Left hindlimb (tissue), 1 donor: ENCODE results near the gene ZDHHC7.
A peak's percentile ranks its signal among the peaks of the same experiment; 100 is the strongest.

Experiments
- DNase-seq: peaks from one replicate; pipeline ENCODE4 v3.0.0-alpha.2; 2018

Gene ZDHHC7

DNA sequence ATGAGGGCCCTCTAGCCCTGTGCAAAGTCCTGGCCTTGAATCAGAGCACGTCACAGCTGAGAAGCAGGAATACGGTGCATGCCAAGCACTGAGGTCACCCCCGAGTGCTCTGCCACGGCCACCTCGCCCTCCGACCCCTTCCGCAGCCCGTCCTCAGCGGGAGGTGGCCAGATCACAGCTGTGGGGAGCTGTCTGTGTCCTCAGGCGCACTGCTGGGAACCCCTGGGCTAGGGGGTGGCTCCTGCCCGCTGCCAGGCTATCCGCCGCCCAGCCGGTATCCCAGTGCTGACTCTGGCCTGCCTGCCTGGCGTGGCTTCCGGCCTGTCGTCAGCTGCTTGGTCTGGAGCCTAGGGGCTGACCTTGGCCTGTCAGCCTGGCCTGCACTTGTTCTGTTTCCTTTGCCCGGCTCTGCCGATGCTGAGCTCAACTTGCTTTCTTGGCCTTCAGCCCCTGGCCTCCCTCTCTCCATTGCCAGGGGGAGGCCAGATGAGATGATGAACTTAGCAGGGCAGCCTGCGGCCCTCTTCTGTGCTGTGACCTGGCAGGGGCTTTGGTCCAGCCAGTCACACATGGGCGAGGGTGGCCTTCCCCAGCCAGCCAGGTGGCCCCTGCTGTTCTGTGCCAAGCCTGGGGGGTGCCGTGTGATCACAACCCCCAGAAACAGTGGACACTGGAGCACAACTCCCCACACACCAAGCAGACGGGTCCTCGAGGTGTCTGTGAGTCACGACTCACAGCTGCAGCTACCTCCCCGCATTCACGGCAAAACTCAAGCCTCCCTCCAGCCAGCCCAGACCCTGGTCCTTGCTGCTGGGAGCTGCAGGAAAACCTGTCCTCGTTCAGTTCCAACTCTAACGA is 77.3 kb downstream of the ZDHHC7 start:
- DNase-seq = peak; percentile 72

DNA sequence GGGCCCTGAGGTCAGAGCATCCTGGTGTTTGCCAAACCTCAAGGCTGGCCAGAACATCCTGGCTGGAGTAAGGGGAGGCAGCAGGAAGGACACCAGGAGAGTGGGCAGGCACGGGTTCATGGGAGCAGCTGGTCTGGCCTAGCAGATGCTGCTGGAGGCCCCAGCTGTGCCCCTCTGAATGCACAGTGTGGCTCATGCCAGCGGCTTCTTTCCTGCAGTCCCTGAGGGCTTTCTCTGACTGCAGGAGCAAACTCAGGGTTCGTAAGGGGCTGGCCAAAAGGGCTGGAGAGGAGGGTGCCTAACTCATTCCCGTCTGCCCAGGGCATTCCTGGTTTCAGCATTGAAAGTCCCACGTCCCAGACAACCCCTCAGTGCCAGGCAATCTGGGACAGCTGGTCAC is 78.7 kb downstream of the ZDHHC7 start:
- DNase-seq = no peak

DNA sequence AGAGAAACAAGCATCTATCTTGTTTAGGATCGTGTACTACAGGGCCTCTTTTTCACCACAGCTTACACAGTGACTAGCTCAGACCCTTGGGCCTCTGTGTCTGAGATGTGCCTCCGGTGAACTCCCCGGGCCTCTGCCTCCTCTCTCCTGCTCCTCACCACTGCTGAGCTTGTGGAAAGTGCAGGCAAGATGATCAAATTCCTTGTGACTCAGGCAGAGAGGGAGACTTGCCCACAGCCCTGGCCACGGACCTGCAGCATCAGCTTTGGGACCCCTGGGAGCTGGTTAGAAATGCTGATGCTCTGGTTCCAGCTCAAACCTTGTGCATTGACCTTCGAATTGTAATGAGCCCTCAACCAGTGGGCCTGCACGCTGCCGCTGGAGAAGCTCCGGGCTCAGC is 79.8 kb downstream of the ZDHHC7 start:
- no peak for DNase-seq

GRCh38 chr16:84931107-84931494 is 80.2 kb downstream of the ZDHHC7 start:
- no peak for DNase-seq

DNA sequence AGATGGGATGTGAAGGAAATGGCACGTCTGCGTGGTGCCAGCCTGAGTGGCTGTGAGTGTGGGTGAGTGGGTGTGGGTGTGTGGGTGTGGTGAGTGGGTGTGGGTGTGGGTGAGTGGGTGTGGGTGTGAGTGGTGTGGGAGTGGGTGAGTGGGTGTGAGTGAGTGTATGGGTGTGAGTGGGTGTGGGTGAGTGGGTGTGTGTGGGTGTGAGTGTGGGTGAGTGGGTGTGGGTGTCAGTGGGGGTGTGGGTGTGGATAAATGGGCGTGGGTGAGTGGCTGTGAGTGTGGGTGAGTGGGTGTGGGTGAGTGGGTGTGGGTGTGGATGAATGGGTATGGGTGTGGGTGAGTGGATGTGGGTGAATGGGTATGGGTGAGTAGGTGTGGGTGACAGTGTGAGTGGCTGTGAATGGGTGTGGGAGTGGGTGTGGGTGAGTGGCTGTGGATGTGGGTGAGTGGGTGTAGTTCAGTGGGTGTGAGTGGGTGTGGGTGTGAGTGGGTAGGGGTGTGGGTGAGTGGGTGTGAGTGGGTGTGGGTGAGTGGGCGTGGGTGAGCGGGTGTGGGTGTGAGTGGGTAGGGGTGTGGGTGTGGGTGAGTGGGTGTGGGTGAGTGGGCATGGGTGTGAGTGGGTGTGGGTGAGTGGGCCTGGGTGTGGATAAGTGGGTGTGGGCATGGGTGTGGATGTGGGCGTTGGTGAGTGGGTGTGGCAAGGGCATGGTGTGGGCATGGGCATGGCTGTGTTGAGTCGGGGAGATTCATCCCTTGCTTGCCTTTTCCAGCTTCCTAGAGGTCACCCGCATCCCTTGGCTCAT is 80.8 kb downstream of the ZDHHC7 start:
- no peak for DNase-seq

DNA sequence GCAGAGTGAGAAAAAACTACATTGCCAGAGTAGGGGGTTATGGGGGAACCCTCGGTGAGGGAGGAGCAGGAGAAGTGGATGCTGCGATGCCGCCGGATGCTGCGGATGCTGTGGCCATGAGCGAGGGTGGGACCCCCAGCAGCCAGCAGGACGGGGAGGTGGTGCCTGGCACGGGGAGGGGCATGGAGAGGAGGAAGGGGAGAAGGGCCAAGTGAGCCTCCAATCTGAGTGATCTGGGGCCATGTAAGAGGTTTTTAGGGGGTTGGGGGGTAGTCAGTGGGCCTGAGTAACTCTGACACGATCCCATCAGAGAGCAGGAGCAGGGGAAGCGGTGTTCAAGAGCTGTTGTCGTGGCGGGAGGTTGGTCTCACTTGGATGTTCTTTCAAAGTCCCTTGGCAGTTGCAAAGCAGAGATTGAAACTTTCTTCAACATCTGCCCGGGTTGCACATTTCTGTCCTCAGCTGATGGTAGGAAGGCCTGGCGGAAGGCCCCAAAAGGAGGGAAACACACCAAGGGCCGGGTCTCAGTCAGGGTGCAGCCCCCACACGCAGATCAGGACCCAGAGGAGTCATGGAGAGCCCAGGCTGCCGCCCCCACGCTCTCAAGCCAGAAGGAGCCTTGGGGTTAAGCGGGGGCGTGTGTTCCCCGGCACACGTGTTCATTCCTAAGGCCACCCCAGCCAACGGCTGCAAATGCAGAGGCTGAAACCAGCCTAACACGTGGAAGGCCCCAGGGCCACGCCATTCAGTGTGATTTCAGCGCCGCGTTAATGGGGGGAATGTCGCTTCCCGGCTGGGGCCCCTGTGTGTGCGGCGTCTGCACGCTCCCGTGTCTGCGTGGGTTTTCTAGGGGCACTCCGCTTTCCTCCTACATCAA is 81.7 kb downstream of the ZDHHC7 start:
- no peak for DNase-seq

- DNase-seq = no peak
Measured at GRCh38 chr16:84928679-84929420, 82.5 kb downstream of the ZDHHC7 start.

DNA sequence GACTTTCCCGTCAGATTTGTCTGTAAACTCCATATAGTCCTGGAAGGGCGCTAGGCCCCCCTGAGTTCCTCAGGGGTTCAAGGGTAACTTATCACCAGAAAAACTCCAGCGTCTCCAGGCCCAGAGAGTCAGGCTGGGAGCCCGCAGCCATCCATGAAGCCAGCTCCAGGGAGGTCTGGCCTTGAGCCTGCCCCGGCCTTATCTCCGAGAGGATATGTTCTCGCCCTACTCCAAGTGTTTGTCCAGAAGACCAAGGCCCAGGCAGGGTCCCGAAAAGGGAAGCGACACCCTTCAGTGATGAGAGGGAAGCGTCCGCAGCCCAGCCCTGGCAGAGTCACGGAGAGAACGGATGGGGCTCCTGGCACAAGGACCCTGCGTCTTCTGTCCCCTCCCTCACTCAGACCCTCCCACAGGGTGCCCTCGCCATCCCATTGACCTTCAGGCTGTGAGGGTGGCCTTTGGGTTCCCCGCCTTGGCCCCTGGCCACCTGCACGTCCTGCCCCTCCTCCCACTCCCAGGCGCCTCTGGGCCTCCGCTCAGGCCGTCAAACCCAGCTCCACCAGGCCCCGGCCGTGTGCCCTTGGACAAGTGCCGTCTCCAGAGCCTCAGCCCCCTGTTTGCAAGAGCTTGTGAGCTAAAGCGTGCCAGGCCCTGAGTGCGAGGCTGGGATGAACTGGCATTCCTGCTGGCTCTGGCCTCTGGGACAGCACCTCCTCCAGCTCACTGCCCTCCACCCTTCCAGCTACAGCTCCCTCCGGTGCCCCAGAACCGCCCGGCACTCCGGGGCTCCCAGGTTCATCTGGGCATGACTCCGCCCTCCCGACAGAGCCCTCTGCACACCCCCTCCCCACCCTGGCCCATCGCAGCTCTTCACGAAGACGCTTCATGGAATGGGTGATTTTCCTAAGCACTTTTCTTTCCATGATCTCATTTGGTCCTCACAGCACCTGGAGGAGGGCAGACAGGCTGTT is 83.4 kb downstream of the ZDHHC7 start:
- no peak for DNase-seq

- no peak for DNase-seq
Measured at GRCh38 chr16:84926462-84926861, 84.9 kb downstream of the ZDHHC7 start.

DNA sequence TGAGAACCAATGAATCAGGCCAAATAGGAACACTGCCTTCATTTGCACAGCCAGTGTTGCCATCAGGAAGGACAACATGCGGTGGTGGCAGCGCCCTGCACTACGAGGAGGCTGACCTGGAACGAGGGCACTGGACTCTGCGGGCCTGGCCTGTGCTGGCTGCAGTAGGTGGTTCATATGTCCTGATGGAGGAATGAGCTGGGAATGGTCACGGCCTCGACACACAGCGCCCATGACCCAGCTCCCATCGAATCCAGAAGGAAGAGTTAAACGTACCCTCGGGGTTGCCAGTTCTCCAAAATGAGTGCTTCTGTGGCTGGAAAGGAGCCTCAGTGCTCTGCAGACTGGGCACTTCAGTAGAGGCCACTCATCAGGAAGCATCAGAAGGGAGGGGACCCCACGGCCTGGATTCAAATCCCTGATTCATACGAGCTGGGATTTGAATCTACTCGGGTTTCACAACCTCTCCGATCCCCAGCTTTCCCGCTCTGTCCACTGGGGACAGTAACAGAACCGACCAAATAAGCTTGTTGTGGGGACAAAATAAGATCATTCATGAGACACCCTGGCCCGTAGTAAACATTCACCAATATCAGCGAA is 85.5 kb downstream of the ZDHHC7 start:
- DNase-seq = no peak

GRCh38 chr16:84925092-84925772 is 86.1 kb downstream of the ZDHHC7 start:
- no peak for DNase-seq

DNA sequence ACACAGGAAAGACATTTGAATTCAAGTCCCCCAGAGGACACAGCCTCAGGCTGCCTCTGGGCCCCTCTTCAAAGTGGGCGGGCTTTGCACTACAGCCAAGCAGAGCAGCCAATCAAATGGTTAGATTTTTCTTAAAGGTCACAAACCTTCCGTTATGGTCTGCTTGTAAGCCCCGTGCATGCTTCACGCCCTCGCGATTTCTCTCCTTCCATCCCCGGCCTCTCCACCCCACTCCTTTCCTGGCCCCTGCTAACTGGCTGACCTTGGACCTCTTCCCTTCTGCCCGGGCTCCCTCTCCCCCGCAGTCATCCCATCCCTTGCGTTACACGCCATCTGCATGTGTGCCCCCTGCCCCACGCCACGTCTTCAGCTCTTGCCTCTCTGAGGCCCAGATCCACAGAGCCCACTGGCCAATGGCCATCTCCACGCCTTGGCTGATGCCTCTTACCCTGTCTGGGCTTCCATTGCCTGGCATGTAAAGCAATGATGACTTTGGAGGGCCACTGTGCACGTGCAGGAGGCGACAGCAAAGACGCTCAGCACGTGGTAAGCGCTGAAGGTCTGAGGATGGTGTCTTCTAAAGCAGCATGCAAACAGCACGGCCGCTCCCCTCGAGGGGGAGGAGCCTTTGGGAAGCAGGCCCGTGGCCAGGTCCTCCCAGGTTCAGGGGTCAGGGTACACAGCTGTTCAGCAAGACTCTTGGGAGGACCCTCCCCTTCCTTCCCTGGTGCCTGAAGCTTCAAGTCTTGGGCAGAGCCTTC is 86.8 kb downstream of the ZDHHC7 start:
- DNase-seq = peak; percentile 70
